DMS114 treated with DMSO at 0.1 percent for 48 hours (cell line): ENCODE measurements around the gene SDK2.

Experiments
- DNase-seq: peaks from one replicate; lab custom pipeline; 2025; ENCODE audit not compliant: unreplicated experiment; lab: John Stamatoyannopoulos, UW

Gene SDK2

GRCh38 chr17:73652886-73653480 lies 8.7 kb upstream of the SDK2 start:
- DNase-seq: no peak

DNA sequence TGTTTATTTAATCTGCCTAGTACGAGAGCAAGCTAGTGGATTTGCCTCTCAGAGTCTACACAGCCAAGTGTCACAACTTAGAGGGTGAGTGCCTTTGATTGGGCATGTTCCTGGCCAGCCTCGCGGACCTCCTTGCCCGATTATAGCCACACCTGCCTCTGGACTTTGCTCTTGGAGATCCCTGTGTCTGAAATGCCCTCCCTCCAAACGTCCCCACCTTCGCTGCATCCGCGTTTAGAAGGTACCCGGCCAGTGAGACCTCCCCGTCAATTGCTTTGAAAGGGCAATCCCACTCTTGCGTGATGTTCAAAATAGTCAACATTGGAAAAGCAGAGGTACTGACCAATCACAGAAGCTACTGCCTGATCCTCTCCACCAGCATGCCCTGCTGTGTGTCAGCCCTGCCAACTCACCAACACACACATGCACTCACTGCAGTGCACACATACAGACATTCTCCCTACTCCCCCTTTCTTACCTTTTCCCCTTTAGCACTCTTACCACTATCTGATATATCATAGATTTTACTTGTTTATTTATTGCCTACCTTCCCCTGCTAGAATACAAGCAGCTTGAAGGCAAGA lies 6.5 kb upstream of the SDK2 start:
- no peak for DNase-seq

GRCh38 chr17:73650140-73650539 lies 5.9 kb upstream of the SDK2 start:
- DNase-seq: peak; percentile 6

GRCh38 chr17:73648974-73649373 lies 4.7 kb upstream of the SDK2 start:
- no peak for DNase-seq

GRCh38 chr17:73648543-73648820 lies 4.2 kb upstream of the SDK2 start:
- DNase-seq: no peak

DNA sequence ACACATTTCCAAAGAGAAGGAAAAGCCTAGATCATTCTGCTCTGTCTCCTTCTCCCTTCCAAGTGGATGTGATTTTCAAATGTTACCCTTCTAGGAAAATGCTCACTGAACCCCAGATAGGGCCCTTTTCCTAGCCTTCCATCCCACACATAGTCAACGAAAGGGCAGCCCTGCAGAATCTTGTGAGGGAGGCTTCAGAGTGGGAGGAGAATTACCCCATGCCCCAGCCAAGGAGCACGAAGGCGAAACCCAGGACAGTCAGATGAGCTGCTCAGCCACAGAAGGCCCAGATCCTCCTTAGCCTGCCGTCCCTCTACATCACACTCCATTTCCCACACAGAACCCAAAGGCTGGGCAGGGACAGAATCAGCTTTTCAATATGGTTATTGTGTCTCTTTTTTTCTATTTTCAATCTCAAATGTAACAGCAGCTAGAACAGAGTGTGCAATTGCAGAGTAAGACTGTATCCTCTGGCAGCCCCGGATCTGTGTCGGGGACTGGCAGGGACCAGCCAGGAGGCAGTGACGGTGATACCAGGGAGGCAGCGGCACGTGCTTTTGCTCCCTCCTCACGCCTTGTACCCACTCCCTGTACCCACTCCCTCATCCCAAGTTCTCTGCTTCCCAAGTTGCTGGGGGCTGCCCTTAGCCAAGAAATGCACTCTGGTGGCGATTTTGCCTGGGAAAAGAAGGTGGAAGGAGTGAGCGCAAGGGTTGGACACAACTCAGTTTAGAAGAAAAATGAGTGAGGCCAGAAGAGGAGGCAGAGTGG lies 3.7 kb upstream of the SDK2 start:
- no peak for DNase-seq

DNA sequence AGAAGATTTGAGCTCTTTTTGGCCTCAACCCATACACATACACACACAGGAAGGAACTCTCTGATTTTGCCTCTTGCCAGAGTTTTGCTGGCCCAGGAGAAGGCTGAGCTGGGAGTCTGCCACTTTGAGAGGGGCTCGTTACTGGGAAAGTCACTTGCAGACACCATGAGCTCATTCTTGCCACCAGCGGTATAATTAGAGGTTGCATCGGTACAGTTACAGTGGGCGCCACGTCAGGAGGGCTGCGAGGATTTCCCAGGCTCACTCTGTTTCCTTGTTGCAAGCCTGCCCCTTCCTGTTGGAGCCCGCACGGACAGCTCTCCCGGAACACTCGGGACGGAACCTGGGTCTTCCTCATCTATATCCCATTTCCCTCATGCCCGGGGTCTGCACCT lies 3.1 kb upstream of the SDK2 start:
- DNase-seq: no peak

DNA sequence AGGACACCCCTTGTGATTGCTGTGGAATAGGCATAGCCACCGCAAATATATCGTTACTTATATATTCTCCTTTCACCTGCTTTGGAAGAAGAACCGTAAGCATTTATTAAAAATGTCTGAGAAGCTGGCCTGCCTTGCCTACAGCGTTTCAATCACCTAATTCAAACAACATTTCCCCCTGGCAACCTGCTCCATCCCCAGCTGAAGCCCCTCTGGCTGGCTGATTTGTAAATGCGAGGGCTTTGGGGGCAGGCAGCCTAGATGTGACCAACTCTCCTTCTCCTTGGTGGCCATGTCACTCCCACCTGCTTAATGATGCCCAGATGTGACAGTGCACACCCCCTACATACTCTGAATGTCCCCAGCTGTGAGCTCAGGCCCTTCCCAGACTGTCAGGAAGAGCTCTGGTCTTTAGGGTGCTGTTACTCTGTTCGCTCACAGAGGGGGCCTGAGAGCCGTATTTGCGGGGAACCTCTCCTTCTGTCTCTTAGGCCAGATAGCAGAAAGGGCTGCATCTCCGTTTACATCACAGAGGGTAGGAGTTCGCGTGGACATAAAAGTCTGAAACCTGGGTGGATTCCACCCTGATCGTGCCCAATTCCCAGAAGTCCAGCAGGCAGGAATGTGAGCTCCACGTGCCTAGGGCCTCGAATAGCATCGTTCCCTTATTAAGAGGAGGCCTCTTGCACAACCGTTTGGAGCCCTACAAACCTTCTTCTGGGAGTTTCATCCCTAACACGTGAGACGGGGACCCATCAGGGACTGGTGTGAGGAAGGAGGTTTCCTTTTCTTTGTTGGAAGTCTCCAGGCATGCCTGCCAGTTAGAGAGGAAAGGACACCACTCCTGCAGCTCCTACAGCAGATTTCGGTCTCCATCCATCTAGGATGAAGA lies 2.4 kb upstream of the SDK2 start:
- DNase-seq: peak; percentile 45

DNA sequence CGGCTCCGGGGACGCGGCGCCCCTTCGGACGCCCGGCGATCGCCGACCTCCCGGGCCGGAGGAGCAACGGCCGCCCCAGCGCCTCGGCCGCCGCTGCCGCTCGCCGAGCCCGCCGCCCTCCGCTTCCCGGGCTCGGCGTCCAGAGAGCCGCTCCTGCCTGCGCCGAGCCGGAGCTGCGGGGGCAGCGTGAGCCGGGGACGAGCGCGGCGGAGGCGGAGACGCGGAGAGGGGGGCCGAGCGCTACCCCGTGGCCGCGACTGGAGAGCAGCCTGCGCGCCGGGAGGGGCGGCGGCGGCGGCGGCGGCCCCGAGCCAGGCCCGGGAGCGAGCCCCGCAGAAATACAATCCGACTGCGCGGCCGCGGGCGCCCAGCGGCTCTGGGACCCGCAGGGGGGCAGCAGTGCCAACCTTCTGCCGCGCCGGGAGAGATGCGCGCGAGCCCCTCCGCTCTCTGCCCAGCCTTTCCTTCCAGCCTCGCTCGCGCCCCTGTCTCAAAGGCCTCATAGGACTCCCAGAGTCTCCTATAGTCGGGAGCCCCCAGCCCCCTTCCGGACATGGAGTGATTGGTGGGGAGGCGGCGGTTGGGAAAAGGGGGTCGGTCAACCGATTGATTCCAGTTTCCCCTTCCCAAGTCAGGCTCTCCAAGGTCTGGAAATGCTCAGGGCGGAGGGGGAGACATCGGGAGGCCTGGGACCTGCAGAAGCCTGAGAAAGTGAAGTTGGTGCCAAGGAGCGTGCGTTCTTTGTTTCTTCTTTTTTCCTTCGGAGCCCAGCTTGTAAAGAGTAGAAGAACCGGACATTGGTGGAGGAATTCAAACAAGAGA lies 1.0 kb upstream of the SDK2 start:
- DNase-seq: peak; percentile 21

DNA sequence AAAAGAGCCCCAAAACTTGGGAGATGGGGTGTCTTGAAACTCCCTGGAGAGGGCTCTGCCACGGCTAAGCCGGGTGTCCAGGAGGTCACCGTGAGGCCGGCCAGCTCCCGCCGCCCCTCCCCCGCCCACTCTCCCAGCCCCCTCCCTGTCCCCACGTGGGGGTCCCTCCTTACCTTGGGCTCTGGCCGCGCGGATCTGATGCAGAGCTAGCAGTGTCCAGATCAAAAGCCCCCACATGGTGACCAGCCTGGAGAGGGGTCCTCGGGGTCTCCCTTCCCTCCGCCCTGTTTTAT lies 447 bp downstream of the SDK2 start:
- no peak for DNase-seq

- DNase-seq: peak; percentile 22
These were observed 1.0 kb downstream of the SDK2 start for GRCh38 chr17:73643001-73643851.

DNA sequence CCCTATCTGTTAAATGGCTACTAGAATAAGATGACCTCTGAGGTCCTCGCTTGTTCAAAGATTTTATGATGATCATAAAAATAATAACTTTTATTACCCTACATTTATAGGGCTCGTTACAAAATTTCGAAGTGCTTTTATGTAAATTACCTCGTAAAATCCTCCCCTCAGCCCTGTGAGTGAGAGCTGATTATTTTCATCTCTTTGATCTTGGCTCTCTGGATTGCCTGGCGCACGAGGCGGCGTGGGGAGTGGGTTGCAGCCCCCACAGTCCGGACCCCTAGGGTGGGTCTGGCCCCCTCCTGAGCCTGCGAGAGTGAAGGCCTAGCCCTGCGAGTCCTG lies 1.6 kb downstream of the SDK2 start:
- DNase-seq: no peak

DNA sequence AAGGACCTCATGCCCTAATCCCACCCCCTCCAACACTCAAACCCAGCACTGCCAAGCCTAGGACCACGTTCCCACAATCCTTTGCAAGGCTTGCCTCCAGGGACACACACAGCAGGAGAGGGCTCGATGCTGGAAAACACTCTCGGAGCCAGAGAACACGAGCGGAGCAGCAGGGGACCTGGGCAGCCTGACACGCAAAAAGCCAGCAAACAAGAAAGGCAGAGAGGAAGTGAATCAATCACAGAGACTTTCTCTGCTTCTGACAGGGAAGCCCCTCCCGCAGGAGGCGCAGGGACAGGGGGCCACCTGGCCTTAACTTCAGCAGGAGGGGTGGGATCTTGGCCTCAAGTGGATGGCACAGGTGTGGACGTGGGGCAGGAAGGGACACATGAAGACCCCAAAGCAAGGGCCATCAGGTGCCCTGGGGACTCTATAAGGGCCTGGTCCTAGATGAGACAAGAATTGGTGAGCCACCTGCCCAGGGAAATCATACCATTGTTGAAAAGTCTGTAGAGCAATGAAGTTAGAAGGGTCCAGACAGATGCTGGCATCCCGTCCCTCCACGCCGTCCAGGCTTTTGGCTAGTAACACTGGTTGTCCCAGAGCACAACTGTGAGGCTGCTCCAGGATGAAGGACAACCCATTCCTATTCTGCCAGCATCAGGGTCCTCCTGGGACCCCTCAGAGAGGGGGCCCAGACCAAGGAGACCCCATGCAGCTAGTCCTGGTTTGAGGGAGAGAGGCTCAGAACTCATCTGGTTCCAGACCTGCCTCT lies 2.2 kb downstream of the SDK2 start:
- no peak for DNase-seq

DNA sequence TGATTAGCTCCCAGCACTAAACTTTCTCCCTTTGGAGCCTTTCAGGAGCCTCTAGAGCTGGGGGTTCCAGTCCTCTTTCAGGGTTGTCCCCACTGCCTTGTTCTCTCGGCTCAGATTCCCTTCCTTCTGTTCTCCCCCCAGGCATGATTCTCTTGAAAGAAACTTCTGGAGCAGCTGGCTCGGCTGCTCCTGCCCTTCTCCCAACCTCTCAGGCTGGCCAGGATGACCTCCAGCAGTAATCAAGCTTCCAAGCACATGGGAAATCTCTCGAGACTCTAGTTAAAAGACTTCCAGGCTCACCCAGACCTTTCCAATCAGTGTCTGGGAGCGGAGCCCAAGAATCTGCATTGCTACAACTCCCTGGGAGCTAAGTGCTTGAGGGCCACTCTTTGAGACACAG lies 3.6 kb downstream of the SDK2 start:
- no peak for DNase-seq

- DNase-seq: no peak
These were observed 4.3 kb downstream of the SDK2 start for GRCh38 chr17:73639932-73640331.

DNA sequence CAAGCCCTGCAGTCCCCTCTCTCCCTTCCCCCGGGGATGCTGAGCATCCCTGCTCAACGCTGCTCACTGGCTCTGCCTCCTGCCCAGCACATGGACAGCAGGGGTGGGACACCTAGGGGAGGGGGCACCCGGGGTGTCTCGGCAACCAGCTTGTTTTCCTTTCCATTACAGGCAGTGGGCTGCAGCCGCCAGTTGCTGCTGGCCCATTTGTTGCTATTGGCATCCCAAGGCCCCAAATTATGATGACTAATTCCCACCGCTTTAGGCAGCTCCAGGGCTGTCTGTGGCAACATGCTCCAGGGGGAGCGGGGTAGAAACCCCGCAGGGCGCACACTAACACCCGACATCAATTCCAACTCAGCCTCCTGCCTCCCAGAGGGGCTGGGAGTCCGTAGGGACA lies 4.9 kb downstream of the SDK2 start:
- DNase-seq: no peak

DNA sequence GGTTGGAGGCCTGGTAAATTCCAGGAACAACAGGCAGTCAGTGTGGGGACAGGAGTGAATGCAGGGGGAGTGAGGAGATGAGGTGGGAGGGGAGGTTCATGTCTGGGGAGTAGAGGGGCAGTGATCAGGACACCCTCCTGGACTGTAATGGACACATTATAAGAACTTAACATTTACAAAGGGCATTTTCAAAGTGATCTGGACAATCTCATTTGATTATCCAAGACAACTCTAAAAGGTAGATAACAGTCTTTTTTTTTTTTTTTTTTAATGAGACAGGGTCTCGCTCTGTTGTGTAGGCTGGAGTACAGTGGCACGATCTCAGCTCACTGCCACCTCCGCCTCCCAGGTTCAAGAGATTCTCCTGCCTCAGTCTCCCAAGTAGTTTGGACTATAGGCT lies 5.7 kb downstream of the SDK2 start:
- DNase-seq: no peak

DNA sequence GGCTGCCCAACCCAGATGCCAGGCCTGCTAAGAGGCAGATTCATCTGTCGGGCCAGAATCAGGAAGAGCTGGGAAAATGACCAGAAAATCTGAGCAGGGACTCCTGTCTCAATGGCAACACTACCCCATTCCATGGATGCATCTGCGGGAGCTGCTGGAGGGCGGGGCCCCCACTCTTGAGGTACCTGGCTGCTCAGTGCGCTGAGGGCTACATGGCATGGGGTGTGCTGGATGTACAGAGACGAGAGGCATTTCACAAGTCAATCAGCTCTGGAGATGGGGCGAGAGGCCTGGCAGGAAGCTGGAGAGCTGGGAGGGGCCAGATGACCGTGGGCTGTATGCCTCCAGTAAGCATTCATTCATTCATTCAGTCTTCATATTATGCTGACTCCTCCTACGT lies 6.4 kb downstream of the SDK2 start:
- no peak for DNase-seq

DNA sequence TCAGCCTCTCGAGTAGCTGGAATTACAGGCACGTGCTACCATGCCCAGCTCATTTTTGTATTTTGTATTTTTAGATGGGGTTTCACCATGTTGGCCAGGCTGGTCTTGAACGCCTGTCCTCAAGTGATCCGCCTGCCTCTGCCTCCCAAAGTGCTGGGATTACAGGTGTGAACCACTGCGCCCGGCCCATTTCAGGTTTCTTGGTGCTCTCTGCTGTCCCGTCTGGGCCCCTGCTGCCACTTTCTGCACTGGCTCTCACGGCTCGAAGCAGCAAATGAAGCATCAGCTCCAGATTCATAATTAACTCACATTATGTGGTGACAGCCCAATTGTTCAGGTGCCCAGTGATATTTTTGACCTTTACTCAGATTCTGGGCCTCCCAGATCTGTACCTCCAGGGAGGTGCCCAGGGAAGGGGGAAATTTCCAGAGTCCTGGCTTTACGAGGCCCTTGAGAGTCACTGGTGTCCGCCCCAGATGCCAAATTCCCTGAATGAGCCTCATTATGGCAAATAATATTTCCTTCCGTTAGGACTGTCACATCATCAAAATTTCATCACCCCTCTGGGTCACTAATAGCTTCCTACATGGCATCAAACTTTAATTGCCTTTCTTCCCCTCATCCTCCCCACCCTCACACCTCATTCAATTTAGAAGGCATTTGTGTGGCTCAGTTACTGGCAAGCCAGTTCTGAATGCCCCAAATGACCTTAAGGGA lies 9.0 kb downstream of the SDK2 start:
- DNase-seq: no peak
